Neuron (in vitro differentiated cells): ENCODE data around the gene ILF3.

Experiments
- H2AFZ ChIP-seq: one replicate; pipeline ENCODE4 v1.6.1; 2013; ENCODE audit warnings: low read depth, mild to moderate bottlenecking, inconsistent platforms, low read length, moderate library complexity
- H3K27me3 ChIP-seq: one replicate; pipeline ENCODE4 v1.6.1; 2013; ENCODE audit warnings: low read length; ENCODE audit not compliant: insufficient read depth
- H3K36me3 ChIP-seq: one replicate; pipeline ENCODE4 v1.6.1; 2013; ENCODE audit warnings: low read length; ENCODE audit not compliant: insufficient read depth
- H3K4me1 ChIP-seq: one replicate; pipeline ENCODE4 v1.6.1; 2013; ENCODE audit warnings: low read length; ENCODE audit not compliant: insufficient read depth
- H3K4me3 ChIP-seq: 2 replicates; pipeline ENCODE4 v1.5.1; 2013; ENCODE audit warnings: mild to moderate bottlenecking, low read length, moderate library complexity
- H3K9me3 ChIP-seq: one replicate; pipeline ENCODE4 v1.6.1; 2013; ENCODE audit warnings: low read length

ILF3 gene

GRCh38 chr19:10686193-10686592 lies 32.0 kb downstream of the ILF3 start:
- Histone ChIP-seq H3K4me1 (peaks cover 6% of the 10 kb centered on the region), H3K4me3 (no peak overlapping the region), H3K9me3 (no peaks in the 10 kb centered on the region), H3K27me3 (no peaks in the 10 kb centered on the region), H3K36me3 (peaks cover 98% of the 10 kb centered on the region), H2AFZ (no peak overlapping the region)

DNA sequence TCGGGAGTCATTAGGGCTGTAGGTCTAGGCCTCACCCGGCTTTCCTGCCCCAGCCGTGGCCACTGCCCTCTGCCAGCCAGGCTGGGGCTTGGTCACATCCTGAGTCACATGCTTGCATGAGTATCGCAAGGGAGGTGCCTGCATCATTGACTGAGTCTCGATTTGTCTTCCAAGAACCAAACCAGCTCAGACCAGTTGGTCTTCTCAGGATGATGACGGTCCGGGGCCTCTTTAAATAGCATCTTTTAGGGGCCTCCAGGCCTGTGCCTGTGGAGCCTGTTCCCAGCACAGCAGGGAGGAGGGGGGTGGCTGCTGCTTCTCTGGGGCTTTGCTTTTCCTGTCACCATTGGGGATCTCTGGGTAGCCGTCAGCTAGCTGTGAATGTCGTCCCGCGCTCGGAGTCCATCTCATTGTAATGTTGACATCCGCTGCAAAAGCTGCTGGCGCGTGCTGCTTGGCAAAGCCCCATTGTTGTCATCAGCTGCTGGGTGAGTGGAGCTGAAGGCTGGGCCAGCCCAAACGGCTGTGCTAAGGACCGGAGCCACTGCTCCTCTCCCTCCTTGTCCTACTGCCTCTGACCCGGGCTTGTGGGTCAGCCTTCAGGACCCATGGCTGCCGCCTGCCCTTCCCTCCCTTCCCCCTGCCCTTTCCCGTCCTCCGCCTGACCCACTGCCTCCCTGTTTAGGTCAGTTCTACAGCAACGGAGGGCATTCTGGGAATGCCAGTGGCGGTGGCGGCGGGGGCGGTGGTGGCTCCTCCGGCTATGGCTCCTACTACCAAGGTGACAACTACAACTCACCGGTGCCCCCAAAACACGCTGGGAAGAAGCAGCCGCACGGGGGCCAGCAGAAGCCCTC lies 32.7 kb downstream of the ILF3 start:
- Histone ChIP-seq H2AFZ (no peak overlapping the region), H3K36me3 (peaks cover 98% of the 10 kb centered on the region), H3K4me1 (peaks cover 6% of the 10 kb centered on the region), H3K9me3 (no peaks in the 10 kb centered on the region), H3K4me3 (no peak overlapping the region), H3K27me3 (no peaks in the 10 kb centered on the region)

DNA sequence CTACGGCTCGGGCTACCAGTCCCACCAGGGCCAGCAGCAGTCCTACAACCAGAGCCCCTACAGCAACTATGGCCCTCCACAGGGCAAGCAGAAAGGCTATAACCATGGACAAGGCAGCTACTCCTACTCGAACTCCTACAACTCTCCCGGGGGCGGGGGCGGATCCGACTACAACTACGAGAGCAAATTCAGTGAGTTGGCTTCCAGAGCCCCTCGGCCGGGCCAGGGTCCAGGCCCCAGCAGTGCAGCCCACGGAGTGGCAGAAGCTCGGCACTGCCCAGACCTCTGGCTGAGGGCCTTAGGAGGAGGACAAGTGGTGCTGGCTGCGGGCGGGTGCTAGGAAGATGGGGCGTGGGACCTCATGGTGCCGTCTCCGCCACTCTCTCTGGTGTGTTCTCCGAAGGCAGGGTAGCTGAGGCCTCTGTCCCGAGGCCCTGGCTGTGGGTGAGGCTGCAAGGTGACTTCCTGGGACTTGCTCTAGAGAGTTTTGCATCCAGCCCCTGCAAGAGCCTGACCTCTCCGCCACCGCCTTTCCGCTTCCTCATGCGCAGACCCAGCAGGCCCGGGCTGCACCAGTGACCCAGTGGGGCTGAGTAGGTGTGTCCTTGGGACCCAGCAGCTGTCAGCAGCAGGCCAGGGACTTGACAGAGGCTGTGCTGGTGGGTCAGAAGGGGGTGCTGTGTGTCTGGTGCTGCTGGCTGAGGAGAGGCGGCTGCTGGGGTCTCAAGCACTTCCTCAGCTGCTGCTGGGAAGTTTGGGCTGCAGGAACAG lies 33.6 kb downstream of the ILF3 start:
- no peaks in the 10 kb centered on the region for H3K27me3 ChIP-seq
- H3K36me3 ChIP-seq, result peaks cover 98% of the 10 kb centered on the region
- peaks cover 6% of the 10 kb centered on the region for H3K4me1 ChIP-seq
- H3K9me3 ChIP-seq, result no peaks in the 10 kb centered on the region
- H3K4me3 ChIP-seq, result no peak overlapping the region
- H2AFZ ChIP-seq, result no peak overlapping the region

- Histone ChIP-seq H3K4me1 (peaks cover 6% of the 10 kb centered on the region), H3K4me3 (no peak overlapping the region), H3K27me3 (no peaks in the 10 kb centered on the region), H3K9me3 (no peaks in the 10 kb centered on the region), H3K36me3 (peaks cover 90% of the 10 kb centered on the region), H2AFZ (no peak overlapping the region)
These were observed 34.6 kb downstream of the ILF3 start for GRCh38 chr19:10688545-10689280.

DNA sequence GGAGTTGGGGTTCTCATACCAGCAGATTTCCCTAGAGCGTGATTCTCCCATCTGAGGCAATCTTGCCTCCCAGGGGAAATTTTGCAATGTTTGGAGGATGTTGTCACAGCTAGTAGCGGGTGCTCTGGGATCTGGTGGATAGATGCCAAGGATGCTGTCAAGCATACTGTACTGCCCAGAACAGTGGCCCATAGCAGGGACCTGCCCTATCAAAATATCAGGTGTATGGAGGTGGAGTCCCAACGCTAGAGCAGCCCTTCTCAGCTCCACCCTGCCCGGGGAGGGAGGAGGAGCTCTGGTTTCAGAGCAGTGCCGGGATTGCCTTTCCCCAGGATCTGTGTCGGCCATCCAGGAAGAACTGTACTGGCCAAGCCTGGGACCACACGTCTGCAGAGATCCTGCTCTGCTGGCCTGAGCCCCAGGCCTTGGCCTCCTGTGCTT lies 36.2 kb downstream of the ILF3 start:
- Histone ChIP-seq H3K27me3 (no peaks in the 10 kb centered on the region), H2AFZ (no peak overlapping the region), H3K36me3 (peaks cover 74% of the 10 kb centered on the region), H3K4me1 (peaks cover 6% of the 10 kb centered on the region), H3K4me3 (no peak overlapping the region), H3K9me3 (no peaks in the 10 kb centered on the region)

DNA sequence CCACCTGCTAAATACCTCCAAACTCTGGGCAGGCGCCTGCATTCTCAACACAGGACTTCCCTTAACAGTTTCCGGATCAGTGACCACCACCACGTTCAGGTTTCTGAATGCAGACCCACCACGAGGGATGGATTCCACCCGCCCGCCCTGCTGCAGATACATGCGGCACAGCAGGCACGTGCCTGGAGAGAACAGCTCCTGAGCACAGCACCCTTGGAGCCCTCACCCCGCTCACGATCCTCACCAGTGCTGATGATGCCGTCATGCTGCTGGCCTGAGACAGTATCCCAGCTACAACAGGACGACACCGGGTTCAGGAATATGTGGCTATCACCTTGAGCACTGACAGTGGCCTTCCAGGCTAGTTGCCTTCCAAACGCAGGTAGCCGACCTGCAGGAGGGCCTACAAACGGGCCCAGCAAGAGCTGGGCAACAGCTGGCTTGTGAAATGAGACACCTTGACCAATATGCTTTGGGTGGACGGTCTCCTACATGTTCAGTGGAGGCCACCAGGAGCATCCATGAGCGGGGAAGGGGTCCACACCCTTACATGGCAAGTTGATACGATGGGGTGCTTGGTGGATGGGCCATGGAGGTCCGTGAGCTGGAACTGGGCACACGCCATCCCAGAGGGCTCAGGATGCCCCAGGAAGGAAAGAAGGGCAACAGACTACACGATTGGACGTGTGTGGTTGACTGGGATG lies 37.2 kb downstream of the ILF3 start:
- Histone ChIP-seq H3K4me1 (peaks cover 6% of the 10 kb centered on the region), H3K27me3 (no peaks in the 10 kb centered on the region), H3K36me3 (peaks cover 65% of the 10 kb centered on the region), H3K9me3 (no peaks in the 10 kb centered on the region), H3K4me3 (no peak overlapping the region), H2AFZ (no peak overlapping the region)

DNA sequence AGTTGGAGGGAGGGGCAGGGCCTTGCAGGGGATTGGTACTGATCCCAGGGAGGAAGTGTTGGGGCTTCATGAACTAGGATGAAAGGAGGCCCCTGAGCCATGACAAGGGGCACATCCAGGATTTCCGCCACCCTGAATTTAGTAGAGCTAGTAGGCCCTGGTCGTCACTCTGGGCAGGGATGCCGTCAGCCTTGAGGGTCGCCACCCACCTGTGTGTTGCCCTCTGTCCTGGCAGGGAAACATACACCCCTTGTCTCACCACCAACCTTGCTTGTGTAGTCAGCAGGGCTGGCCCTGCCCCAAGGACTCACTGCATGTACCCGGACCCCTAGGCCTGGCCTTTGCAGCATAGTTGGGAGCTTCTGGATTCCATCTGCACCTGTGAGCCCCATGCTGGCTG lies 37.7 kb downstream of the ILF3 start:
- Histone ChIP-seq H2AFZ (no peak overlapping the region), H3K4me3 (no peak overlapping the region), H3K36me3 (peaks cover 60% of the 10 kb centered on the region), H3K27me3 (no peaks in the 10 kb centered on the region), H3K9me3 (no peaks in the 10 kb centered on the region), H3K4me1 (peaks cover 4% of the 10 kb centered on the region)

DNA sequence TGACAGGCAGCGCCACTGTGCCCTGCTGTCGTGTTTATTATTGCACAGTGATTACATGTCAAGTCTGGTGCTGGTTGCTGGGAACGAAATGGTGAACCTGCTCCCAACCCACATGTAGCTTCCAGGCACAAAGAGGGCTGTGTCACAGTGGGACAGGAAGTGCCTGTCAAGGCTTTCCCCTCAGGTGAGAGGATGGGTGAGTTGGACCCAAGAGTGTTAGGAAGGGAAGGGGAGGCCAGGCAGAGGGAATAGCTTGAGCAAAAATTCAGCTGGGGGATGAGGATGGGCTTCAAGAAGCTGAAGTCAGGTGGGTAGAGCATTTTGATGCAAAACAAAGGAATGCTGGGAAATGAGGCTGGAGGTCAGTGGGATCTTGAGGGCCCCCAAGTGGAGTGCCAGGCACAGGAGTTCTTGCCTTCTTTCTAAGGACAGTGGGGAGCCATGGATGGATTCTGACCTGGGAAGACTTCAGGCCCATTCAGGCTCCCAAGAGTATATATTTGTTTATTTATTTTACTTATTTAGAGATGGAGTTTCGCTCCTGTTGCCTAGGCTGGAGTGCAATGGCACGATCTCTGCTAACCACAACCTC lies 38.6 kb downstream of the ILF3 start:
- no peaks in the 10 kb centered on the region for H3K27me3 ChIP-seq
- H2AFZ ChIP-seq, result no peak overlapping the region
- no peaks in the 10 kb centered on the region for H3K9me3 ChIP-seq
- peaks cover 4% of the 10 kb centered on the region for H3K4me1 ChIP-seq
- no peak overlapping the region for H3K4me3 ChIP-seq
- peaks cover 52% of the 10 kb centered on the region for H3K36me3 ChIP-seq

- no peak overlapping the region for H2AFZ ChIP-seq
- H3K27me3 ChIP-seq, result no peaks in the 10 kb centered on the region
- peaks cover 31% of the 10 kb centered on the region for H3K36me3 ChIP-seq
- peaks cover 4% of the 10 kb centered on the region for H3K4me1 ChIP-seq
- H3K9me3 ChIP-seq, result no peaks in the 10 kb centered on the region
- no peak overlapping the region for H3K4me3 ChIP-seq
These were observed 40.7 kb downstream of the ILF3 start for GRCh38 chr19:10694706-10695307.

DNA sequence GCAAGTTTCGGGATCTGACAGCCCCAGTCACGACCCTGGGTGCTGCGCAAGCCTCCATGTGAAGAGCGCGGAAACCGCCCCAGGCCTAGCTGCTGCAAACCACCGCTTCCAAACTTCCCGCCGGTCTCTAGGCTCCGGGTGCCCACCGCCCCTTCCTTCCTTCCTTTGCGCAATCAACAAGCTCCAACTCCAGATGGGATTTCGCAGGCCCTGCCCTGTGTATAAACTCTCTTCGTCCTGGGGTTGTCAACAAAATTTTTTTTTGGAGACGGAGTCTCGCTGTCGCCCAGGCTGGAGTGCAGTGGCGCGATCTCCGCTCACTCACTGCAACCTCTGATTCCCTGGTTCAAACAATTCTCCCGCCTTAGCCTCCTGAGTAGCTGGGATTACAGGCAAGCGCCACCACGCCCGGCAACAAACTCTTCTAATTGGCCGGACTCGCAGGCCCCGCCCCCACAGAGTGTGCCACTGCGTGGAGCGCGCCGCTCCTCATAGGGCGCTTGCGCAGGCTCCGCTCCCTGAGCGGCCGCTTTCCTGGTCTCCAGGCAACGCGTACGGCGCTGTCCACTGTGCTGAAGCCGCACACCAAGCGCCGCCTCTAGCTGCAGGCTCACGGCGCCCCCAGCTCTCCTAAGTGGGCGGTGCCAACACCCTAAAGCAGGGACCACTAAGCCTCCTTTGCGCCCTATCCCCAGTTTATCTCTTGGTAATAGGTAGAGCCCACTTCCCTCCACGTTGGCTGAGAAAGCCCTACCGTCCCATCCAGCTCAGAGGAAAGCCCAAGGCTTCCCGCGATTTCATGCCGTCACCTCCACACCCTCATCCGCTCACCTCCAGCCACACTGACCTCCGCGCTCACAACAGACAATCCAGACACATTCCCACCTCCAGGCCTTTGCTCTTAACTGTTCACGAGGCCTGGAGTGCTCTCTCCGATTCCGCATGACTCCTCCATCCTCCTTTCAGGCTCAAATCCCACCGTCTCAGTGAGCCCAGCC lies 41.6 kb downstream of the ILF3 start:
- Histone ChIP-seq H3K4me3 (no peak overlapping the region), H3K27me3 (no peaks in the 10 kb centered on the region), H3K9me3 (no peaks in the 10 kb centered on the region), H3K36me3 (peaks cover 22% of the 10 kb centered on the region), H2AFZ (no peak overlapping the region), H3K4me1 (peaks cover 4% of the 10 kb centered on the region)

- Histone ChIP-seq H3K27me3 (no peaks in the 10 kb centered on the region), H3K4me3 (no peak overlapping the region), H2AFZ (no peak overlapping the region), H3K36me3 (peaks cover 2% of the 10 kb centered on the region), H3K4me1 (peaks cover 9% of the 10 kb centered on the region), H3K9me3 (no peaks in the 10 kb centered on the region)
These were observed 45.6 kb downstream of the ILF3 start for GRCh38 chr19:10699650-10700335.
